GM03348 (cell line): ENCODE measurements around the gene TRIL.
A peak's percentile ranks its signal among the peaks of the same experiment; 100 is the strongest.

Source experiments
- DNase-seq: peaks from one replicate; pipeline ENCODE4 v3.0.0; 2012; ENCODE audit warnings: low spot score

The TRIL gene

GRCh38 chr7:28983396-28984190, 25.5 kb upstream of the TRIL start:
- no peak for DNase-seq

DNA sequence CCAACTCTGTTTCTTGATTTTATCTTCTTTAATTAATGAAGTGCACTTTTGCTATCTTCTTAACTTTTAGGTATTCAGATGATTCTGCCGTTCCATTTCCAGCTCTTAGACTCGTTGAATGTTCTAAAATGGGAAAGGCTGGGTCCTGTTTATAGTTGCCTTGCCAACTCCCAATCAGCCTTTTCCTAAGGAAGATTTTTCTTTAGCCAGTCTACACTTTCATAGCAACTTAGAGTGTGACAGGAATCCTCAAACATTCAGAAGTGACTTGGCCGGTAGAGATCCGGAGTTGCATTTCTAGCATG, 23.0 kb upstream of the TRIL start:
- no peak for DNase-seq

DNA sequence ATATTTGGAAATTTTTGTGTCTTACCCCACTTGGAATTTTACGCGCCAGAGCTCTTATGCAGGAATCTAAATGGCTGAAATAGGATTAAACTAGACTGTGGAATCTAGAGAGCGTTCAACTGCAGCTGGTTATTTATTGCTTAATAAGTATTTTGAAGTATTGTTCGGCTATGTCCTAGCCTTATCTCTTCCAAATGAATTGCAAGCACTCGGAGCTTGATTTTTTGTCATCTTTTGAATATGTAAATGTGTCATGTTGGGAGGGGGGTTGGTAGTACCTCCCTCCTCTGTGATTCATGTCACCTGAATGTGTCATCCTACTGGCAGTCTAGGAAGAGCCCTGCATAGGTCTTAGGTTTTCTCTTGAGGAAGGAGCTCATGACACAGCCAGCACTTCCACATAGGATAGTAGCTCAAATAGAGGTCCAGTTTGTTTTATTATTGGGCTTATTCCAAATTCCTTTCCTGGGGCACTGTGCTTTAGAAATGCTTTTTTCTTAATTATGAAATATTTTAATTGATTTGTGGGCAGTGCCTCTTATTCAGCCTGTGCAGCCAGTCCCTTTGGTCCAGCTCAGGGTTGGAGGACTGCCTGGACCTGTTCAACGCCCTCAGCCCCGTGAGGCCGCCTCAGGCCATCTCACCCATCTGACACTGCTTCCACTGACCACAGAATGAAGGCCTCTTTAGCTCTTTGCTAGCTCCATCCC, 22.5 kb upstream of the TRIL start:
- no peak for DNase-seq

DNA sequence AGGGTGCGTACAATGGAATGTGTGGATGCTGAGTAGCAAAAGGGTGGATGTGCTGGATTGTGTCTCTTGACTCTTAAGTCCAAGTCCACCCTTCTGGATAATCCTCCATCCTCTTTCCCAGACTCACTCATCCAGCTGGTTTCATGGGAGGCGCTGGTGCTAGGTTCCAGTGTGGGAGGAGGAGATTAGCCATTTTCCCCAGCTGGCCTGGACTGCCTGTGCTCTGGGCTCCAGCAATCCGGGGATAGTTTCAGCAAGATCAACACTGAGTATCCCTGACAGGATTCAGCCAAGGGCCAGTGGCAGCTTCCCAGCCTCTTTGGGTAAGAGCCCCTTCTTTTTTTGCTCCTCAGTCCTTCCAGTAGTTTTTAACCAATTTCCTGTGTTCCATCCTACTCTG, 21.6 kb upstream of the TRIL start:
- DNase-seq, result no peak

DNA sequence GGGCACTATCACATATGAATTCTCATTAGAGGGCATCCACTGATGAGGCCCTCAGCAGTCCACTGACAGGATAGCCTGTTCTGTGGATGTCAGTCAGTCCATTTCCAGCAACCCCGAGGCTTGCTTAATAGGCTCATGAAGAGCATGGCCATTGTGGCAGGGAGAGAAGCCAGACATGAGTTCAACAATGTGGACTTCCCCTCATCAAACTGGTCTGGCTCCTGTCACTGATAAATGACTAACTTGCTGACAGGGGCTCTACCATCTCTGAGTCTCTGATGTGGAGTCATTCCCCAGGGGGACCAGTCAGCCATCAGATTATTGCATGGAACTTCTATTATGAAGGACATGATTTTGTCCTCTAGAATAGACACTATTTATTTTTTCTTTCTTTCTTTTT, 19.8 kb upstream of the TRIL start:
- DNase-seq, result no peak

DNA sequence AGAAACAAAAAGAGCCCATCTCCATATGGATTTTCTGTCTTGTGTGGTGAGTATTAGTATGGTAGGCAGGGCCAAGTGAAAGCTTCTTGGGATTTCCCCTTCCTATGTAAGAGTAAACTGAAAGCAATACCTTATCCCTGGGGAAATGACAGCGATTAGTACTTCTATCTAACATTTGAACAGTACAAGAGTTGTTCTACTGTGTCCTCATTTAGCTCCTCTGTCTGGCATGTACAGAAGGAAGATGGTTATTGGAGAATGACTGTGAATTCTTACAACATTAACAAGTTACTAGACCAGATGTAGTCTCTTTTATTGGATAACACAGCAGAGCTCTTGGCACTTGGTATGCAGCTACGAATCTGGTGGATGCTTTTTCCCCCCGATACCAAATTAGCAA, 17.9 kb upstream of the TRIL start:
- no peak for DNase-seq

- no peak for DNase-seq
Observed at GRCh38 chr7:28973591-28973990, 15.5 kb upstream of the TRIL start.

DNA sequence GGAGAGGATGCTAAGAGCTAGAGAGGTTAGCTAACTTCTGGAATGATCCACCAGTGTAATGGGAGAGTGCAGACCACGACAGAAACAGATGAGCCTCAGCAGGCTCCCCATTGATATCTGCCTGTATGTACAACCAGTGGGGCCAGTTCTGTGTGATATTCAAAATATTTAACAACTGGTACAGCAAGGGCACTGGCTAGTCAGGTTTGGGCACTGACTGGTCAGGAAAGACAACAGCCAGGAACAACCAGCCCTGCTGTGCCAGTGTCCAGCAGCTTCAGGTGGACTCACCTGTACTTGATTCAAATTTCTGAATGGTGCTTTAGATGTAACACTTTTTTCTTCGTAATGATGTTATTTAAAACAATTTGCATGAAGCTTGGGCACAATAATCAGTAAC, 5.9 kb upstream of the TRIL start:
- DNase-seq, result no peak

DNA sequence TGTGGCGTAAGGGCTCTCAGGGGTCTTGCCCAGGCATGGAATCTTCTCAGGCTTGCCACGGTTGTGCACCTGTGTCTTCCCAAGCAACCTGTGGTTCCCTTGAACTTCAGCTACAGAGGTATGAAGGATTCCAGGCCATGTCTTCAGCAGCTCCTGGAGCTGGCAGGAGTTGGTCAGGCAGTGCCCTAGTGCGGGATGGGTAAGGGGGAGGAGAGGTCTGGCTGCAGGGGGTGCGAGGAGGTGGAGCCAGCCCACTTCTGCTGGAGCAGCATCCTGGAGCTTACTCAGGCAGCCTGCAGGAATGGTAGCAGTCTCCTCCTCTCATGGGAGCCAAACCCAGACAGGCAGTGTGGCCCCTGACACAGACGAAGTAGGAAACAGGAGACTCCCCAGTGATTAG, 3.8 kb upstream of the TRIL start:
- no peak for DNase-seq

DNA sequence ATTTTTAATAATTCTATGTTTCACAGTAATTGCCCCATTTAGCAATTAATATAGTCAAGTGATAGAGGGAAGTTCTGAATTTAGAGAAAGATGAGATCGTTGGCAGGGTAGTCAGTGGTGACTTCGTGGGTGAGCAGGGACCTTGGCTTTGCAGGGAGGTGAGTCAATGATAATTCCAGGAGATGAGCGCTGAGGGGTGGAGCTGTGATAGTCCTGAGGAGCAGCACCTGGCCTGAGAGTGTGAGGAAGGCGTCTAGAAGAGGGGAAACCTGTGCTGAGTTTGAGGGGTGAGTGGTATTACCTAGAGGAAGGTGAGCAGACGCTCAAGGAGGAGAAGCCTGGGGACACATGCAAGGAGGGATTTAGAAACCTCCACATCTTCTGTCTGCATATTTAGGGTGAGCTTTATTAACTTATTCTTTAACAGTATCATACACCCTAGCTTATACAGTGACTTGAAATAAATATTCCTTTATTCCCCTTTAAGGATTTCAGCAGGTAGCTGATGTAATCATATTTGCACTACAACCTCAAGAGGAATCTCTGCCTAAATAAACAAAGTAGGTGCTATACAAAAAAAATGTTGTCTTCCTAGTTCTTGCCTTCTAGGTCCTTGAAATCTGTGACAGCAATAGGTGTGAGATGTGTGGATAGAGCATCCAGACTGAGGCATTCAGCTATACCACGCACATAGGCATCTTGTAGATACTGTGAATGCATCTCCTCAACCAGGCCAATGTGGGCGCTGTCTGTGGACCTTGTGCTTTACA, 2.1 kb upstream of the TRIL start:
- DNase-seq, result no peak

DNA sequence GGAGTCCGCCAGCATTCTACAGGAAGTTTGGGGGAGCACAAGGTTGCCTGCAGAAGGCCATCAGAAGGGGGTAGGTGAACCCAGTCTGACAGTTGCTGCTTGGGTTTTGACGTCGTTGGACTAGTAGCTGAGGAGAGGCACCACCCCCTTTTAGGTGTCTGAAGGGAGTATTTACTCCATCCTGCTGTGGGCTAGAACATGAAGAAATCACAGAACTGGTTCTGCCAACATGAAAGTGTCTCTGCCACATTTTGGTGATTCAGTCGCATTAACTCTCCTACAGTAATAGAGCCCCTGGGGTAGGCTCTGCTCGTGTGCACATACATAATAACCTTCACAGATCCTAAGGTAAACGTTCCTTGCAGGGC, 834 bp upstream of the TRIL start:
- DNase-seq, result no peak

DNA sequence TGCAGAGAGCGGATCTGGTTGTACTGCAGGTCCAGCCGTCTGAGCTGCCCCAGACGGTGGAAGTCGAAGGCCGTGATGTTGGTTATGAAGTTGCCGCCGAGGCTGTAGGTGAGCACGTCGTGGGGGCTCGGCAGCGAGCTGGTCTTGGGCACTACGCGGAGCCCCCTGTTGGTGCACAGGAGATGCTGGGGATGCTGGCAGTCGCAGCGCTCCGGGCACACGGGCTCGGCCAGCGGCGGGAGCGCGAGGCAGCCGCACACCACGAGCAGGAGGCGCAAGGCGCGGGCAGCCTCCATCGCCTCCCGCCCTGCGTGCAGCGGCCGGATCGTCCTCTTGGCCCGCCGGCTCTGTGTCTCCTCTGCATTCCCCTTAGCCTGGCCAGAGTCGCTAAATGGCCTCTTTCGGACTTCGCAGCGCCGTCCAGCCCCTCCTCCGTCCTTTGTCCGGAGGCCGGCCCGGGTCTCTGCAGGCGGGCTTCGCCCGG, 337 bp downstream of the TRIL start:
- DNase-seq, result peak; percentile 32

DNA sequence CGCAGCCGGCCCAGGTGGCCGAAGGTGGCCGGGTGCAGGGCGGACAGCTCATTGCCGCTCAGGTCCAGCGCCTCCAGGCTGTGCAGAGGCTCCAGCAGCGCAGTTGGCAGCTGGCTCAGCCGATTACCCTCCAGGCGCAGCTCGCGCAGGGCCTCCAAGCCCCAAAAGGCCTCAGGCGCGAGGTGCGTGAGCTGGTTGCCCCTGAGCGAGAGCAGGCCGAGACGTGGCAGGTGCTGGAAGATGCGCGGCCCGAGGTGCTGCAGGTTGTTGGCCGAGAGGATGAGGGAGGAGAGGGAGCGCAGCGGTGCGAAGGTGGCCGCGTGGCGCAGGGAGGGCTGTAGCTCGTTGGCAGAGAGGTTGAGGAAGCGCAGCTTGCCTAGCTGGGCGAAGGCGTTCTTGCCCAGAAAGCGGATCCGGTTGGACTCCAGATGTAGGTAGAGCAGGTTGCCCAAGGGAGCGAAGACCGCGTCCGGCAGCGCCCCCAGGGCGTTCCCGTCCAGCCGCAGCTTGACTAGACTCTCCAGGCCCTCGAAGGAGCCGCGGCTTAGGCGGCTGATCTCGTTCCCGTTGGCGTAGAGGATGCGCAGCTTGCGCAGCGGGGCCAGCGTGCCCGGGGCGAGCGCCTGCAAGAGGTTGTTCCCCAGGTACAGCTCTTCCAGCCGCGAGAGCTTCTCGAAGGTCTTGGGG, 923 bp downstream of the TRIL start:
- DNase-seq, result peak; percentile 10

GRCh38 chr7:28956608-28957063, 1.5 kb downstream of the TRIL start:
- peak; percentile 67 for DNase-seq

GRCh38 chr7:28955718-28956607, 2.2 kb downstream of the TRIL start:
- peak; percentile 51 for DNase-seq

- no peak for DNase-seq
Observed at GRCh38 chr7:28955356-28955717, 2.8 kb downstream of the TRIL start.

- DNase-seq, result no peak
Observed at GRCh38 chr7:28954946-28955345, 3.2 kb downstream of the TRIL start.

DNA sequence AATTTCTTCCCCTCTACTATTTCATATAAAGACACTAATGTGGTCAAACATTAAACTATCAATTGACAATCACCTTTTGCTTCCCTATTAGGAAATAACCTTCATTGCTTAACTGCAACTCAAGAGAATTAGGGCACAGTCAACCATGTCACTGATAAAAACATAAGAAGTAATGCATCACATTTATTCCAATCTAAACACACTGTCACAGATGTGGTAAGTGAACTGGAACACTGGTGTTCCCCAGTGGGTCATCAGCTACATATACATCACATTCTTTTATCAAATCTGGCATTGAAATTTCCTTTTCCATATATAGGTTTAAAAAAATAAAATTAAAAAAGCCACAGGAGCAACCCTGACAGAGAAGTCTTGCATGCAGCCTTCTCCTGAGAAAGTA, 3.7 kb downstream of the TRIL start:
- DNase-seq, result no peak

GRCh38 chr7:28953633-28954032, 4.5 kb downstream of the TRIL start:
- DNase-seq, result no peak

DNA sequence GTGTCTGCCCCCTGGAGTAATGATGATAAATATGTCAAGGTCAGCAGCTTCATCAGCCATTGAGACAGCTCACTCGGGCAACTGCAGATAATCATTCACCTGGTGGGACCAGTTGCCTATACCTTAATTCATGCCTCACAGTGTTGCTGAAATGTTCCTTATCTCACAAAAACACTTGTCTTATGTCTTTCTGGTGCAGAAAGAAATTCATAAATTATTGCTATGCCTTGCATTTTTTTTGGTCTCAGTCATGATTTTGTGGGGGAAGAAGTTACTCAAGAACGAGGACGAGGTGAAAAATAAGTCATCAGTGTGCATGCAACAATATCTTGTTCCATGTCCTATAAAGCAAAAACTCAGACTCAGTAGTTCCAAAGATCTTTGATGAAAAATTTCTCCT, 16.0 kb downstream of the TRIL start:
- DNase-seq, result no peak

- DNase-seq, result no peak
Observed at GRCh38 chr7:28941633-28942032, 16.5 kb downstream of the TRIL start.
